HepG2 (cell line): Measurements from ENCODE around the gene CYP46A1. TPM values are rescaled to one million over a fixed set of nuclear protein-coding genes. Genes with fewer than 3 reads are reported as not detected.

Experiments used
- ARID5B ChIP-seq: IDR thresholded peaks from 2 replicates; pipeline ENCODE4 v1.4.0; 2020; ENCODE audit warnings: mild to moderate bottlenecking, missing genetic modification reagents
- BRF2 ChIP-seq: sonication (generic); formaldehyde crosslinking; IDR thresholded peaks from 2 replicates; pipeline ENCODE4 v1.8.1; 2022; ENCODE audit warnings: mild to moderate bottlenecking, missing genetic modification reagents
- CBX1 ChIP-seq: IDR thresholded peaks from one replicate; pipeline ENCODE4 v1.6.1; 2016; ENCODE audit warnings: antibody characterized with exemption, low read depth
- CREBL2 ChIP-seq: sonication (generic); formaldehyde crosslinking; IDR thresholded peaks from 2 replicates; pipeline ENCODE4 v1.8.1; 2023; ENCODE audit warnings: missing genetic modification reagents, mild to moderate bottlenecking, borderline replicate concordance
- CTCF ChIP-seq: sonication (generic); formaldehyde crosslinking; IDR thresholded peaks from 2 replicates; pipeline ENCODE4 v1.5.0; 2020; ENCODE audit warnings: mild to moderate bottlenecking, missing genetic modification reagents, moderate library complexity
- EEA1 ChIP-seq: sonication (generic); formaldehyde crosslinking; IDR thresholded peaks from 2 replicates; pipeline ENCODE4 v1.5.1; 2020; ENCODE audit warnings: mild to moderate bottlenecking, missing genetic modification reagents, borderline replicate concordance
- FOXK2 ChIP-seq: fragments of 450-650 bp; IDR thresholded peaks from 2 replicates; pipeline ENCODE4 v1.6.1; 2016
- HDAC2 ChIP-seq: sonication (generic); formaldehyde crosslinking; IDR thresholded peaks from 2 replicates; pipeline ENCODE4 v1.4.0; 2020; ENCODE audit warnings: missing genetic modification reagents
- HNRNPUL1 ChIP-seq: fragments of 200-400 bp; formaldehyde crosslinking; IDR thresholded peaks from 2 replicates; pipeline ENCODE4 v1.6.1; 2017; ENCODE audit warnings: low read depth, mild to moderate bottlenecking, low read length, moderate library complexity
- LBX2 ChIP-seq: sonication (generic); formaldehyde crosslinking; IDR thresholded peaks from 2 replicates; pipeline ENCODE4 v1.5.0; 2020; ENCODE audit warnings: missing genetic modification reagents, mild to moderate bottlenecking, borderline replicate concordance
- NFATC3 ChIP-seq: sonication (generic); formaldehyde crosslinking; IDR thresholded peaks from 2 replicates; pipeline ENCODE4 v1.5.1; 2020; ENCODE audit warnings: mild to moderate bottlenecking, missing genetic modification reagents
- NFIC ChIP-seq: IDR thresholded peaks from 2 replicates; pipeline ENCODE4 v1.6.1; 2012; ENCODE audit warnings: mild to moderate bottlenecking, low read length, inconsistent platforms
- NR3C1 ChIP-seq: sonication (generic); formaldehyde crosslinking; IDR thresholded peaks from 2 replicates; pipeline ENCODE4 v1.4.0; 2020; ENCODE audit warnings: missing genetic modification reagents
- RNF219 ChIP-seq: sonication (generic); formaldehyde crosslinking; IDR thresholded peaks from 2 replicates; pipeline ENCODE4 v1.5.0; 2020; ENCODE audit warnings: mild to moderate bottlenecking, missing genetic modification reagents
- TEAD2 ChIP-seq: sonication (generic); formaldehyde crosslinking; IDR thresholded peaks from 2 replicates; pipeline ENCODE4 v1.9.0; 2021; ENCODE audit warnings: missing genetic modification reagents
- TMF1 ChIP-seq: sonication (generic); formaldehyde crosslinking; IDR thresholded peaks from 2 replicates; pipeline ENCODE4 v1.8.1; 2022; ENCODE audit warnings: low read depth, missing genetic modification reagents
- ZFP1 ChIP-seq: IDR thresholded peaks from 2 replicates; pipeline ENCODE4 v1.6.1; 2016
- ZNF75D ChIP-seq: sonication (generic); formaldehyde crosslinking; IDR thresholded peaks from 2 replicates; pipeline ENCODE4 v1.8.1; 2023; ENCODE audit warnings: missing genetic modification reagents, mild to moderate bottlenecking, borderline replicate concordance
- polyA plus RNA-seq, 8 experiments: library from polyadenylated mRNA; depleted of rRNA in 3 of 8; stranded (reverse) in 7 of 8; unstranded in 1 of 8; fragments of >200 nt; fragmentation: Illumina TruSeq in 4 of 8; extraction: Trizol in 4 of 8; gene quantifications; 2 replicates each; pipeline versions ENCODE4 v1.2.1 to v1.2.3, GENCODE V29; 2011 to 2016; ENCODE audit warnings: low read depth in 4 of 8, missing spikeins in 1 of 8, mixed read lengths in 1 of 8; ENCODE audit not compliant: insufficient read depth in 1 of 8
- total RNA-seq, 5 experiments: library from RNA; depleted of rRNA; stranded (reverse); fragments of >200 nt; fragmentation: Illumina TruSeq; extraction: Trizol; gene quantifications; 2 replicates each; pipeline ENCODE4 v1.2.3, GENCODE V29; 2016; ENCODE audit warnings: low read depth in 1 of 5

CYP46A1 gene
- total and polyA plus RNA-seq, 2 of the 13 experiments (the other 11 are each of a cell fraction or from before 2014, with no cell fraction given): not detected

GRCh38 chr14:99729991-99730875, 46.1 kb downstream of the CYP46A1 start (continued):
- TF ChIP-seq ZNF75D (CRISPR knock-in tag) (no peak), NFATC3 (no peak), FOXK2 (no peak), EEA1 (CRISPR knock-in tag) (no peak), LBX2 (CRISPR knock-in tag) (no peak), TMF1 (CRISPR knock-in tag) (no peak), CBX1 (no peak), HNRNPUL1 (no peak), CTCF (peak; percentile 83), BRF2 (CRISPR knock-in tag) (no peak), ZFP1 (CRISPR knock-in tag) (no peak), CREBL2 (CRISPR knock-in tag) (no peak), NFIC (no peak), HDAC2 (CRISPR knock-in tag) (peak; percentile 71), NR3C1 (no peak), TEAD2 (no peak), RNF219 (CRISPR knock-in tag) (no peak), ARID5B (CRISPR knock-in tag) (peak; percentile 69)
